OCI-LY1 (cell line): ENCODE results near the gene WNT7B.

Experiments used
- H2AFZ ChIP-seq: fragments of 200-600 bp; sonication (generic), shearing (Covaris generic); 2 replicates; pipeline ENCODE4 v1.6.0; 2014; ENCODE audit warnings: antibody characterized with exemption, mild to moderate bottlenecking, low read length
- H3F3A ChIP-seq: fragments of 200-600 bp; sonication (generic), shearing (Covaris generic); 2 replicates; pipeline ENCODE4 v1.6.0; 2014; ENCODE audit warnings: mild to moderate bottlenecking, antibody characterized with exemption, low read length, moderate library complexity; ENCODE audit not compliant: insufficient read depth
- H3K27ac ChIP-seq: fragments of 200-600 bp; sonication (generic); 2 replicates; pipeline ENCODE4 v1.5.1; 2014; ENCODE audit warnings: low read length, mixed run types, mild to moderate bottlenecking, low read depth; ENCODE audit not compliant: poor library complexity, severe bottlenecking
- H3K27me3 ChIP-seq: fragments of 200-600 bp; sonication (generic); 2 replicates; pipeline ENCODE4 v1.6.0; 2014; ENCODE audit warnings: antibody characterized with exemption, mild to moderate bottlenecking, low read length, moderate library complexity; ENCODE audit not compliant: insufficient read depth
- H3K36me3 ChIP-seq: fragments of 200-600 bp; sonication (generic); 2 replicates; pipeline ENCODE4 v1.6.1; 2014; ENCODE audit warnings: mild to moderate bottlenecking, antibody characterized with exemption, low read length, moderate library complexity, mixed read lengths; ENCODE audit not compliant: insufficient read depth
- H3K4me1 ChIP-seq: fragments of 200-600 bp; sonication (generic); 2 replicates; pipeline ENCODE4 v1.5.1; 2014; ENCODE audit warnings: mild to moderate bottlenecking, low read length, moderate library complexity; ENCODE audit not compliant: insufficient read depth, severe bottlenecking
- H3K4me2 ChIP-seq: fragments of 200-600 bp; sonication (generic), shearing (Covaris generic); 2 replicates; pipeline ENCODE4 v1.6.1; 2014; ENCODE audit warnings: low read length
- H3K4me3 ChIP-seq: fragments of 200-600 bp; sonication (generic); 2 replicates; pipeline ENCODE4 v1.5.1; 2014; ENCODE audit warnings: low read length, low read depth, mild to moderate bottlenecking, mixed read lengths; ENCODE audit not compliant: poor library complexity, severe bottlenecking
- H3K79me2 ChIP-seq: fragments of 200-600 bp; shearing (Covaris generic); 2 replicates; pipeline ENCODE4 v1.6.1; 2016; ENCODE audit warnings: mixed run types, low read length, mixed read lengths; ENCODE audit not compliant: insufficient read depth
- H3K9ac ChIP-seq: fragments of 200-600 bp; sonication (generic), shearing (Covaris generic); 2 replicates; pipeline ENCODE4 v1.6.1; 2014; ENCODE audit warnings: mild to moderate bottlenecking, low read length, mixed read lengths
- H3K9me2 ChIP-seq: fragments of 200-600 bp; sonication (generic), shearing (Covaris generic); 2 replicates; pipeline ENCODE4 v1.6.1; 2014; ENCODE audit warnings: low read depth, mild to moderate bottlenecking, low read length, mixed read lengths
- H3K9me3 ChIP-seq: fragments of 200-600 bp; shearing (Covaris generic); 2 replicates; pipeline ENCODE4 v1.6.1; 2014; ENCODE audit warnings: low read length, mixed read lengths
- H4K20me1 ChIP-seq: fragments of 200-600 bp; sonication (generic), shearing (Covaris generic); 2 replicates; pipeline ENCODE4 v1.6.0; 2016; ENCODE audit warnings: mild to moderate bottlenecking, low read length; ENCODE audit not compliant: insufficient read depth
- CTCF ChIP-seq: fragments of 200-600 bp; sonication (generic), shearing (Covaris generic); IDR thresholded peaks from 2 replicates; pipeline ENCODE4 v1.5.1; 2017; ENCODE audit warnings: mild to moderate bottlenecking, antibody characterized with exemption, low read length, moderate library complexity, mixed read lengths
- EZH2 ChIP-seq: fragments of 200-600 bp; sonication (generic), shearing (Covaris generic); IDR thresholded peaks from 2 replicates; pipeline ENCODE4 v1.8.0; 2017; ENCODE audit warnings: borderline replicate concordance, mixed run types, mild to moderate bottlenecking, antibody characterized with exemption, low read length, moderate library complexity, mixed read lengths

The WNT7B gene

GRCh38 chr22:45884201-45885062 is 92.5 kb downstream of the WNT7B start:
- Histone ChIP-seq H3K4me2 (no peak overlapping the region), H3K4me3 (no peak overlapping the region), H3F3A (no peaks in the 10 kb centered on the region), H3K27me3 (peaks cover 6% of the 10 kb centered on the region; the same call in 1 of the 2 replicates), H3K9me2 (no peaks in the 10 kb centered on the region), H3K27ac (no peak overlapping the region), H3K9ac (no peak overlapping the region), H3K79me2 (no peaks in the 10 kb centered on the region), H2AFZ (no peak overlapping the region), H4K20me1 (no peaks in the 10 kb centered on the region), H3K9me3 (no peaks in the 10 kb centered on the region), H3K36me3 (no peaks in the 10 kb centered on the region), H3K4me1 (no peaks in the 10 kb centered on the region)
- TF ChIP-seq EZH2 (no peak), CTCF (no peak)

- Histone ChIP-seq H3K4me2 (no peak overlapping the region), H3K79me2 (no peaks in the 10 kb centered on the region), H3K27me3 (peaks cover 6% of the 10 kb centered on the region; the same call in 1 of the 2 replicates), H3K4me1 (no peaks in the 10 kb centered on the region), H2AFZ (no peak overlapping the region), H3K9me2 (no peaks in the 10 kb centered on the region), H3K27ac (no peak overlapping the region), H3K36me3 (no peaks in the 10 kb centered on the region), H3F3A (no peaks in the 10 kb centered on the region), H3K4me3 (no peak overlapping the region), H3K9me3 (no peaks in the 10 kb centered on the region), H4K20me1 (no peaks in the 10 kb centered on the region), H3K9ac (no peak overlapping the region)
- TF ChIP-seq CTCF (no peak), EZH2 (no peak)
These were observed 93.2 kb downstream of the WNT7B start for GRCh38 chr22:45883811-45884170.

DNA sequence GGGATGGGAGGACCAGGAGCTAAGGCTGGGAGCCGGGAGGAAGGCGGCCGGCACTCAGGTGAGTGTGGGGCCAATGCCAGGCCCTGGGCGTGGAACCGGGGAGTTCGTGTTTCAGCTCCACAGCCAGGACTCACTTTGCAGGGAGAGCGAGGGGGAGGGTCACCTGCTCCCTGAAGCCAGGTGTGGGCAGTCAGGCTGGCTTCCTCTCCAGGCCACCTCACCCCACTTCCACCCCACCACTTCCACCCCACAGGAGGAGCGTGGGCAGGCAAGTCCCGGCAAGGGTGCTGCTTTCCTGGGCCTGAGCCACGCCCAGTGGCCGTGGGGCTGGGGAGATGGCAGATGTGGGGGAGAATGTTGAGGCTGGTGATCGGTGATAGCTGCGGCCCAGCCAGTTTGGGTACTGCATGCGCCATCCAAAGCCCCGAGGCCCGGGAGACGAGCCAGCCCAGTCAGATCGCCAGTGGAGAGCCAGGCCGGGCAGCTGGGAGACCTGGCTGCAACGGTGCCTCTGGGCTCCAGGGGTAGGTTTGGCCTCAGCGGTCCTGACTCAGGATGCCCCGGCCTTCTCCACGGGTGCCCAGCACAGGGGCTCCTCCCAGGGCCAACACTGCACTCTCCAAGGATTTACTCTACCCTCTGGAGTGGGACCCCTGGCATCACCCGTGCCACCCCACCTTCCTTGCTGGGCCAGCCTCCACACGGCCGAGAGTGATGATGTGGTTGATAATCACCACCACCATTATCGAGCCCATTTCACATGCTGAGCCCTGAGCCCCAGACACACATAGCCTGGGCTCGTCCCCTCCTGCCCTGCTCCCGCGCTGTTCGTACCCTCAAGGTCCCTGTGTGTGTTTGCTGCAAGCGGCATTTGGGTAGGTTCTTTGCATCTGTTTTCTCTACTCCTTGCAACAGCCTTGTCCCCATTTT is 93.8 kb downstream of the WNT7B start:
- Histone ChIP-seq H3K4me2 (no peak overlapping the region), H3K4me3 (no peak overlapping the region), H3K27me3 (peaks cover 6% of the 10 kb centered on the region; the same call in 1 of the 2 replicates), H3K79me2 (no peaks in the 10 kb centered on the region), H3K36me3 (no peaks in the 10 kb centered on the region), H3F3A (no peaks in the 10 kb centered on the region), H2AFZ (no peak overlapping the region), H3K9me2 (no peaks in the 10 kb centered on the region), H3K9me3 (no peaks in the 10 kb centered on the region), H3K4me1 (no peaks in the 10 kb centered on the region), H3K27ac (no peak overlapping the region), H3K9ac (no peak overlapping the region), H4K20me1 (no peaks in the 10 kb centered on the region)
- TF ChIP-seq EZH2 (no peak), CTCF (no peak)
